ENCODE measurements around the gene IZUMO1R. TPM values are rescaled to one million over a fixed set of nuclear protein-coding genes. Genes with fewer than 3 reads are reported as not detected.

The IZUMO1R gene
- total RNA-seq, 1 donor from 2014 or later, result not detected

DNA sequence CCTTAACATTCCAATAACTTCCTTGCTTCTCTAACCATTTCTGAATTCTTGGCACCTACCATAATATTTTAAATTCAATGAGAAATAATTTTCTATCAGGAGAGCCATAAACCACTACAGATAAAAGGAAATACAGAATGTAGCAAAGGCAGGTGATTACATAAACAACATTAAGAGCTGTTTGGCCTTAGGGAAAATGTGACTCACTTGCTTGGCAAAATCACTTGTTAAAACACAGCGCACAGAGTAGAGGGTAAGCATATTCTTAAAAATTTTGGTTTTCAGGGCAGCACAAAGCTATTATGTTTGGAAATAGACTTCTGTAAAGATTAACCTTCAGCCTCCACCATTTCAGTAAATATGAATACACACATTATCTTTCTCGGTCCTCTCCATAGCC, 26.4 kb downstream of the IZUMO1R start:
- DNase-seq (ENCODE audit: low spot score), result no peak
- Histone ChIP-seq H3K27ac (no peak overlapping the region), H3K79me2 (ENCODE audit: low read depth) (no peaks in the 10 kb centered on the region), H3K9me3 (ENCODE audit: low read depth) (no peaks in the 10 kb centered on the region), H3K4me1 (no peaks in the 10 kb centered on the region), H2AFZ (replicated peaks) (no peak overlapping the region), H3K4me3 (no peak overlapping the region), H3F3A (ENCODE audit: low read depth) (no peaks in the 10 kb centered on the region), H3K4me2 (no peak overlapping the region), H3K9ac (no peak overlapping the region), H3K36me3 (no peaks in the 10 kb centered on the region), H3K27me3 (no peaks in the 10 kb centered on the region), H4K20me1 (ENCODE audit: low read depth) (no peaks in the 10 kb centered on the region)
- Mint-ChIP-seq H3K4me1 (no peaks in the 10 kb centered on the region), H3K27ac (no peak overlapping the region), H3K9me3 (no peaks in the 10 kb centered on the region), H3K4me3 (no peak overlapping the region), H3K36me3 (no peaks in the 10 kb centered on the region), H3K27me3 (ENCODE audit: insufficient read depth, low read depth) (no peaks in the 10 kb centered on the region)
- TF ChIP-seq EZH2phosphoT487 (IDR thresholded peaks at IDR 0.05), result no peak
- TF ChIP-seq EZH2 (IDR thresholded peaks at IDR 0.05), result no peak
- TF ChIP-seq, protein P1, sequence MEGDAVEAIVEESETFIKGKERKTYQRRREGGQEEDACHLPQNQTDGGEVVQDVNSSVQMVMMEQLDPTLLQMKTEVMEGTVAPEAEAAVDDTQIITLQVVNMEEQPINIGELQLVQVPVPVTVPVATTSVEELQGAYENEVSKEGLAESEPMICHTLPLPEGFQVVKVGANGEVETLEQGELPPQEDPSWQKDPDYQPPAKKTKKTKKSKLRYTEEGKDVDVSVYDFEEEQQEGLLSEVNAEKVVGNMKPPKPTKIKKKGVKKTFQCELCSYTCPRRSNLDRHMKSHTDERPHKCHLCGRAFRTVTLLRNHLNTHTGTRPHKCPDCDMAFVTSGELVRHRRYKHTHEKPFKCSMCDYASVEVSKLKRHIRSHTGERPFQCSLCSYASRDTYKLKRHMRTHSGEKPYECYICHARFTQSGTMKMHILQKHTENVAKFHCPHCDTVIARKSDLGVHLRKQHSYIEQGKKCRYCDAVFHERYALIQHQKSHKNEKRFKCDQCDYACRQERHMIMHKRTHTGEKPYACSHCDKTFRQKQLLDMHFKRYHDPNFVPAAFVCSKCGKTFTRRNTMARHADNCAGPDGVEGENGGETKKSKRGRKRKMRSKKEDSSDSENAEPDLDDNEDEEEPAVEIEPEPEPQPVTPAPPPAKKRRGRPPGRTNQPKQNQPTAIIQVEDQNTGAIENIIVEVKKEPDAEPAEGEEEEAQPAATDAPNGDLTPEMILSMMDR (IDR thresholded peaks at IDR 0.05), result no peak

GRCh38 chr11:94332814-94333213, 28.4 kb downstream of the IZUMO1R start:
- TF ChIP-seq, protein P1 (IDR thresholded peaks at IDR 0.05), result no peak
- TF ChIP-seq EZH2 (IDR thresholded peaks at IDR 0.05) (no peak), EZH2phosphoT487 (IDR thresholded peaks at IDR 0.05) (no peak)
- H3F3A ChIP-seq (ENCODE audit: low read depth), result no peaks in the 10 kb centered on the region
- Mint-ChIP-seq H3K36me3 (no peaks in the 10 kb centered on the region), H3K4me1 (no peaks in the 10 kb centered on the region), H3K4me3 (no peak overlapping the region), H3K27me3 (ENCODE audit: insufficient read depth, low read depth) (no peaks in the 10 kb centered on the region), H3K27ac (no peak overlapping the region), H3K9me3 (no peaks in the 10 kb centered on the region)
- H3K9me3 ChIP-seq (ENCODE audit: low read depth), result no peaks in the 10 kb centered on the region
- no peaks in the 10 kb centered on the region for H3K36me3 ChIP-seq
- no peak for DNase-seq (ENCODE audit: low spot score)
- no peak overlapping the region for H3K4me2 ChIP-seq
- H3K27me3 ChIP-seq, result no peaks in the 10 kb centered on the region
- no peak overlapping the region for H3K27ac ChIP-seq
- no peaks in the 10 kb centered on the region for H3K4me1 ChIP-seq
- no peaks in the 10 kb centered on the region for H3K79me2 ChIP-seq (ENCODE audit: low read depth)
- H3K9ac ChIP-seq, result no peak overlapping the region
- H4K20me1 ChIP-seq (ENCODE audit: low read depth), result no peaks in the 10 kb centered on the region
- no peak overlapping the region for H3K4me3 ChIP-seq
- H2AFZ ChIP-seq (replicated peaks), result no peak overlapping the region

- Mint-ChIP-seq H3K27ac (no peak overlapping the region), H3K9me3 (peaks cover 3% of the 10 kb centered on the region), H3K36me3 (no peaks in the 10 kb centered on the region), H3K4me3 (no peak overlapping the region), H3K27me3 (ENCODE audit: insufficient read depth, low read depth) (no peaks in the 10 kb centered on the region), H3K4me1 (no peaks in the 10 kb centered on the region)
- H3K9ac ChIP-seq, result no peak overlapping the region
- H3K79me2 ChIP-seq (ENCODE audit: low read depth), result no peaks in the 10 kb centered on the region
- no peaks in the 10 kb centered on the region for H3K36me3 ChIP-seq
- no peak overlapping the region for H3K4me2 ChIP-seq
- no peak for TF ChIP-seq EZH2phosphoT487 (IDR thresholded peaks at IDR 0.05)
- TF ChIP-seq EZH2 (IDR thresholded peaks at IDR 0.05), result no peak
- TF ChIP-seq, protein P1 (IDR thresholded peaks at IDR 0.05), result no peak
- H3F3A ChIP-seq (ENCODE audit: low read depth), result no peaks in the 10 kb centered on the region
- no peak overlapping the region for H3K4me3 ChIP-seq
- no peaks in the 10 kb centered on the region for H3K9me3 ChIP-seq (ENCODE audit: low read depth)
- H3K27me3 ChIP-seq, result no peaks in the 10 kb centered on the region
- no peaks in the 10 kb centered on the region for H3K4me1 ChIP-seq
- no peaks in the 10 kb centered on the region for H4K20me1 ChIP-seq (ENCODE audit: low read depth)
- no peak overlapping the region for H3K27ac ChIP-seq
- no peak overlapping the region for H2AFZ ChIP-seq (replicated peaks)
- no peak for DNase-seq (ENCODE audit: low spot score)
Observed at GRCh38 chr11:94336033-94336432, 31.7 kb downstream of the IZUMO1R start.
